WTC11 (cell line): ENCODE results near the gene ABCC2. TPM values are rescaled to one million over a fixed set of nuclear protein-coding genes. Genes with fewer than 3 reads are reported as not detected.

Source experiments
- ATAC-seq: fragments of 200-7000 bp; cut with Tn5 transposase; 2 replicates; pipeline ENCODE4 v1.10.0; 2021; ENCODE audit warnings: mild to moderate bottlenecking, moderate library complexity
- CTCF ChIA-PET: fragments of 300-600 bp; sonication (Branson Sonifier 250); formaldehyde crosslinking; loops from one replicate; lab custom pipeline; 2021; ENCODE audit warnings: antibody characterized with exemption; lab: Charles Lee
- POLR2A ChIA-PET: fragments of 350-600 bp; sonication (Branson Sonifier 250); formaldehyde crosslinking; loops from one replicate; lab custom pipeline; 2021; ENCODE audit warnings: antibody characterized with exemption; lab: Charles Lee
- DNase-seq: peaks from one replicate; pipeline ENCODE4 v3.0.0; 2021; ENCODE audit warnings: low spot score
- H3K27ac Mint-ChIP-seq: 2 replicates; pipeline ENCODE4 v1.8.0; 2021; ENCODE audit warnings: mixed read lengths
- H3K27me3 Mint-ChIP-seq: 2 replicates; pipeline ENCODE4 v1.8.0; 2021; ENCODE audit warnings: low read depth, mild to moderate bottlenecking, moderate library complexity, mixed read lengths
- H3K36me3 Mint-ChIP-seq: 2 replicates; pipeline ENCODE4 v1.8.0; 2021; ENCODE audit warnings: mixed read lengths
- H3K4me1 Mint-ChIP-seq: 2 replicates; pipeline ENCODE4 v1.8.0; 2022; ENCODE audit warnings: mixed read lengths
- H3K4me3 Mint-ChIP-seq: 2 replicates; pipeline ENCODE4 v1.8.0; 2021; ENCODE audit warnings: mild to moderate bottlenecking, moderate library complexity, mixed read lengths
- H3K9me3 Mint-ChIP-seq: 2 replicates; pipeline ENCODE4 v1.8.0; 2021; ENCODE audit warnings: mixed read lengths
- AFF4 ChIP-seq: sonication (generic); formaldehyde crosslinking; IDR thresholded peaks from 2 replicates; pipeline ENCODE4 v1.8.1; 2023; ENCODE audit warnings: mild to moderate bottlenecking, missing genetic modification reagents, borderline replicate concordance
- FOXK1 ChIP-seq: sonication (generic); formaldehyde crosslinking; IDR thresholded peaks from 2 replicates; pipeline ENCODE4 v1.8.0; 2022; ENCODE audit warnings: mild to moderate bottlenecking, moderate library complexity, missing genetic modification reagents
- FOXP1 ChIP-seq: sonication (generic); formaldehyde crosslinking; IDR thresholded peaks from 2 replicates; pipeline ENCODE4 v1.8.0; 2022; ENCODE audit warnings: missing genetic modification reagents, mild to moderate bottlenecking, moderate library complexity, borderline replicate concordance
- GTF2I ChIP-seq: fragments of 250-450 bp; sonication (Bioruptor Pico); conservative IDR thresholded peaks from 2 replicates; pipeline ENCODE4 v1.4.0; 2021; ENCODE audit warnings: mild to moderate bottlenecking
- HMGA2 ChIP-seq: fragments of 250-450 bp; sonication (Bioruptor Pico); IDR thresholded peaks from 2 replicates; pipeline ENCODE4 v1.4.0; 2021; ENCODE audit warnings: mild to moderate bottlenecking, moderate library complexity
- JUN ChIP-seq: sonication (generic); formaldehyde crosslinking; IDR thresholded peaks from 2 replicates; pipeline ENCODE4 v1.8.0; 2023; ENCODE audit warnings: mild to moderate bottlenecking, missing genetic modification reagents
- MXD4 ChIP-seq: fragments of 250-450 bp; sonication (Bioruptor Pico); IDR thresholded peaks from 2 replicates; pipeline ENCODE4 v1.8.0; 2021; ENCODE audit warnings: mild to moderate bottlenecking, moderate library complexity, borderline replicate concordance
- NR2C2 ChIP-seq: sonication (generic); formaldehyde crosslinking; IDR thresholded peaks from 2 replicates; pipeline ENCODE4 v1.8.0; 2022; ENCODE audit warnings: mild to moderate bottlenecking, missing genetic modification reagents
- NR3C1 ChIP-seq: sonication (generic); formaldehyde crosslinking; conservative IDR thresholded peaks from 2 replicates; pipeline ENCODE4 v1.8.1; 2023; ENCODE audit warnings: low read depth, mild to moderate bottlenecking, missing genetic modification reagents
- PRRX2 ChIP-seq: fragments of 250-450 bp; sonication (Bioruptor Pico); IDR thresholded peaks from 2 replicates; pipeline ENCODE4 v1.8.0; 2021; ENCODE audit warnings: mild to moderate bottlenecking
- RELA ChIP-seq: sonication (generic); formaldehyde crosslinking; IDR thresholded peaks from 2 replicates; pipeline ENCODE4 v1.8.1; 2022; ENCODE audit warnings: missing genetic modification reagents, mild to moderate bottlenecking, borderline replicate concordance
- SMAD3 ChIP-seq: sonication (generic); formaldehyde crosslinking; IDR thresholded peaks from 2 replicates; pipeline ENCODE4 v1.8.0; 2022; ENCODE audit warnings: missing genetic modification reagents, mild to moderate bottlenecking, borderline replicate concordance
- SP1 ChIP-seq: sonication (generic); formaldehyde crosslinking; conservative IDR thresholded peaks from 2 replicates; pipeline ENCODE4 v1.8.1; 2022; ENCODE audit warnings: missing genetic modification reagents
- STAT6 ChIP-seq: sonication (generic); formaldehyde crosslinking; conservative IDR thresholded peaks from 2 replicates; pipeline ENCODE4 v1.8.1; 2023; ENCODE audit warnings: mild to moderate bottlenecking, low read depth, missing genetic modification reagents, moderate library complexity
- ZNF219 ChIP-seq: sonication (generic); formaldehyde crosslinking; IDR thresholded peaks from 2 replicates; pipeline ENCODE4 v1.8.0; 2023; ENCODE audit warnings: missing genetic modification reagents, mild to moderate bottlenecking, borderline replicate concordance
- ZNF263 ChIP-seq: sonication (generic); formaldehyde crosslinking; IDR thresholded peaks from 2 replicates; pipeline ENCODE4 v1.8.1; 2022; ENCODE audit warnings: low read depth, mild to moderate bottlenecking, moderate library complexity, missing genetic modification reagents
- total RNA-seq: library from RNA; stranded (reverse); gene quantifications from 3 replicates; pipeline ENCODE4 v1.2.3, GENCODE V29; 2021
- TF ChIP-seq, protein P1 (sequence below): fragments of 250-450 bp; sonication (Bioruptor Pico); IDR thresholded peaks from 2 replicates; pipeline ENCODE4 v1.9.0; 2021; ENCODE audit warnings: moderate library complexity, mild to moderate bottlenecking, inconsistent platforms, borderline replicate concordance
- TF ChIP-seq, protein P2 (sequence below): sonication (generic); formaldehyde crosslinking; IDR thresholded peaks from 2 replicates; pipeline ENCODE4 v1.8.1; 2022; ENCODE audit warnings: missing genetic modification reagents, borderline replicate concordance
- TF ChIP-seq, protein P3 (sequence below): sonication (generic); formaldehyde crosslinking; IDR thresholded peaks from 2 replicates; pipeline ENCODE4 v1.8.0; 2022; ENCODE audit warnings: mild to moderate bottlenecking, missing genetic modification reagents
- TF ChIP-seq, protein P4 (sequence below): fragments of 250-450 bp; sonication (Bioruptor Pico); IDR thresholded peaks from 2 replicates; pipeline ENCODE4 v1.8.0; 2021; ENCODE audit warnings: mild to moderate bottlenecking

ABCC2 gene
- total RNA-seq, 1 experiment from 2014 or later = 0.87 TPM

DNA sequence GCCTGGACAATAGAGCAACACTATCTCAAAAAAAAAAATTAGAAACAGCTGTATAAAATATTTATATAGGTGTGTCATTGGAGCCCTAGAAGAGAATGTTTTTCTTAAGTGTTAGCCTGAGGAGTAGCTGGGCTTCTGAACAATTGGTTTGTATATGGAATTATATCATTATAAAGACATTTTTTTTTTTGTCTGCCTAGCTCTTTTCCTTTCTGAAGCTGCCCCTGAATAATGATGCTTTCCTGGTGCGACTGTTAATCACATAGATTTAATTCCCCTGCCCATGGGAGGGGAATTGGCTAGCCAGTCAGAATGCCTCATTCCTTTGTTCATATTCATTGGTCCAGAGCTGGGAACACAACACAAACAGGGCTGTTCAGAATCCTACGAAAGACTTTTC lies 13.9 kb upstream of the ABCC2 start:
- Mint-ChIP-seq H3K36me3 (no peaks in the 10 kb centered on the region), H3K9me3 (peaks cover 3% of the 10 kb centered on the region; the same call in 1 of the 2 replicates), H3K27me3 (no peaks in the 10 kb centered on the region), H3K4me3 (no peak overlapping the region), H3K4me1 (no peaks in the 10 kb centered on the region), H3K27ac (no peak overlapping the region)
- ChIA-PET POLR2A (no interaction called here), CTCF (no interaction called here)
- ATAC-seq = no peak
- TF ChIP-seq NR3C1 (CRISPR knock-in tag) = no peak
- TF ChIP-seq HMGA2 (CRISPR knock-in tag) = no peak
- TF ChIP-seq GTF2I (CRISPR knock-in tag) = no peak
- TF ChIP-seq, protein P1, sequence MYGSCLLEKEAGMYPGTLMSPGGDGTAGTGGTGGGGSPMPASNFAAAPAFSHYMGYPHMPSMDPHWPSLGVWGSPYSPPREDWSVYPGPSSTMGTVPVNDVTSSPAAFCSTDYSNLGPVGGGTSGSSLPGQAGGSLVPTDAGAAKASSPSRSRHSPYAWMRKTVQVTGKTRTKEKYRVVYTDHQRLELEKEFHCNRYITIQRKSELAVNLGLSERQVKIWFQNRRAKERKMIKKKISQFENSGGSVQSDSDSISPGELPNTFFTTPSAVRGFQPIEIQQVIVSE (CRISPR knock-in tag) = no peak
- TF ChIP-seq RELA (CRISPR knock-in tag) = no peak
- TF ChIP-seq SMAD3 (CRISPR knock-in tag) = no peak
- TF ChIP-seq, protein P2, sequence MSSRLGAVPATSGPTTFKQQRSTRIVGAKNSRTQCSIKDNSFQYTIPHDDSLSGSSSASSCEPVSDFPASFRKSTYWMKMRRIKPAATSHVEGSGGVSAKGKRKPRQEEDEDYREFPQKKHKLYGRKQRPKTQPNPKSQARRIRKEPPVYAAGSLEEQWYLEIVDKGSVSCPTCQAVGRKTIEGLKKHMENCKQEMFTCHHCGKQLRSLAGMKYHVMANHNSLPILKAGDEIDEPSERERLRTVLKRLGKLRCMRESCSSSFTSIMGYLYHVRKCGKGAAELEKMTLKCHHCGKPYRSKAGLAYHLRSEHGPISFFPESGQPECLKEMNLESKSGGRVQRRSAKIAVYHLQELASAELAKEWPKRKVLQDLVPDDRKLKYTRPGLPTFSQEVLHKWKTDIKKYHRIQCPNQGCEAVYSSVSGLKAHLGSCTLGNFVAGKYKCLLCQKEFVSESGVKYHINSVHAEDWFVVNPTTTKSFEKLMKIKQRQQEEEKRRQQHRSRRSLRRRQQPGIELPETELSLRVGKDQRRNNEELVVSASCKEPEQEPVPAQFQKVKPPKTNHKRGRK (CRISPR knock-in tag) = no peak
- no peak for TF ChIP-seq STAT6 (CRISPR knock-in tag)
- TF ChIP-seq, protein P3, sequence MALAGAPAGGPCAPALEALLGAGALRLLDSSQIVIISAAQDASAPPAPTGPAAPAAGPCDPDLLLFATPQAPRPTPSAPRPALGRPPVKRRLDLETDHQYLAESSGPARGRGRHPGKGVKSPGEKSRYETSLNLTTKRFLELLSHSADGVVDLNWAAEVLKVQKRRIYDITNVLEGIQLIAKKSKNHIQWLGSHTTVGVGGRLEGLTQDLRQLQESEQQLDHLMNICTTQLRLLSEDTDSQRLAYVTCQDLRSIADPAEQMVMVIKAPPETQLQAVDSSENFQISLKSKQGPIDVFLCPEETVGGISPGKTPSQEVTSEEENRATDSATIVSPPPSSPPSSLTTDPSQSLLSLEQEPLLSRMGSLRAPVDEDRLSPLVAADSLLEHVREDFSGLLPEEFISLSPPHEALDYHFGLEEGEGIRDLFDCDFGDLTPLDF (CRISPR knock-in tag) = no peak
- no peak for TF ChIP-seq AFF4 (CRISPR knock-in tag)
- no peak for TF ChIP-seq JUN (CRISPR knock-in tag)
- TF ChIP-seq FOXP1 (CRISPR knock-in tag) = no peak
- no peak for TF ChIP-seq ZNF263 (CRISPR knock-in tag)
- TF ChIP-seq NR2C2 (CRISPR knock-in tag) = no peak
- no peak for TF ChIP-seq SP1
- no peak for TF ChIP-seq MXD4
- TF ChIP-seq PRRX2 (CRISPR knock-in tag) = no peak
- TF ChIP-seq, protein P4, sequence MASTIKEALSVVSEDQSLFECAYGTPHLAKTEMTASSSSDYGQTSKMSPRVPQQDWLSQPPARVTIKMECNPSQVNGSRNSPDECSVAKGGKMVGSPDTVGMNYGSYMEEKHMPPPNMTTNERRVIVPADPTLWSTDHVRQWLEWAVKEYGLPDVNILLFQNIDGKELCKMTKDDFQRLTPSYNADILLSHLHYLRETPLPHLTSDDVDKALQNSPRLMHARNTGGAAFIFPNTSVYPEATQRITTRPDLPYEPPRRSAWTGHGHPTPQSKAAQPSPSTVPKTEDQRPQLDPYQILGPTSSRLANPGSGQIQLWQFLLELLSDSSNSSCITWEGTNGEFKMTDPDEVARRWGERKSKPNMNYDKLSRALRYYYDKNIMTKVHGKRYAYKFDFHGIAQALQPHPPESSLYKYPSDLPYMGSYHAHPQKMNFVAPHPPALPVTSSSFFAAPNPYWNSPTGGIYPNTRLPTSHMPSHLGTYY (CRISPR knock-in tag) = no peak
- TF ChIP-seq FOXK1 (CRISPR knock-in tag) = no peak
- TF ChIP-seq ZNF219 (CRISPR knock-in tag) = no peak
- no peak for DNase-seq
